Activated T-cell treated with anti-CD3 and anti-CD28 coated beads for 1 hour (primary cell): ENCODE results near the gene COL6A1.
"Not testable (repeated sequence)": the region's sequence is repeated elsewhere in the genome, so short reads cannot be mapped to it uniquely, and the experiment has no call there.

Experiments used
- DNase-seq: peaks from one replicate; pipeline ENCODE4 v3.0.0-alpha.2; 2020; ENCODE audit warnings: low read depth

The COL6A1 gene

GRCh38 chr21:45969921-45970673 lies 11.5 kb upstream of the COL6A1 start:
- no peak for DNase-seq

GRCh38 chr21:45970674-45971615 lies 10.6 kb upstream of the COL6A1 start:
- peak; percentile 39 for DNase-seq

GRCh38 chr21:45971616-45972352 lies 9.8 kb upstream of the COL6A1 start:
- DNase-seq, result no peak

- no peak for DNase-seq
Measured at GRCh38 chr21:45972353-45972715, 9.2 kb upstream of the COL6A1 start.

- DNase-seq, result no peak
Measured at GRCh38 chr21:45972716-45973474, 8.7 kb upstream of the COL6A1 start.

- DNase-seq, result peak; percentile 75
Measured at GRCh38 chr21:45973475-45974072, 8.0 kb upstream of the COL6A1 start.

- DNase-seq, result no peak
Measured at GRCh38 chr21:45974073-45975019, 7.2 kb upstream of the COL6A1 start.

GRCh38 chr21:45975020-45975666 lies 6.4 kb upstream of the COL6A1 start:
- DNase-seq, result no peak

- DNase-seq, result not testable (repeated sequence)
Measured at GRCh38 chr21:45975667-45976409, 5.7 kb upstream of the COL6A1 start.

GRCh38 chr21:45976701-45977311 lies 4.8 kb upstream of the COL6A1 start:
- DNase-seq, result no peak

GRCh38 chr21:45977396-45977795 lies 4.2 kb upstream of the COL6A1 start:
- no peak for DNase-seq

GRCh38 chr21:45979141-45979631 lies 2.4 kb upstream of the COL6A1 start:
- DNase-seq, result no peak

- no peak for DNase-seq
Measured at GRCh38 chr21:45979651-45980050, 1.9 kb upstream of the COL6A1 start.

GRCh38 chr21:45980271-45980670 lies 1.3 kb upstream of the COL6A1 start:
- no peak for DNase-seq

GRCh38 chr21:45980697-45981096 lies 873 bp upstream of the COL6A1 start:
- DNase-seq, result no peak

GRCh38 chr21:45982092-45982757 lies 655 bp downstream of the COL6A1 start:
- DNase-seq, result no peak

- no peak for DNase-seq
Measured at GRCh38 chr21:45982758-45983648, 1.4 kb downstream of the COL6A1 start.
